ENCODE data around the gene PHF14. TPM values are rescaled to one million over a fixed set of nuclear protein-coding genes. Genes with fewer than 3 reads are reported as not detected.
"Not testable (repeated sequence)": the region's sequence is repeated elsewhere in the genome, so short reads cannot be mapped to it uniquely, and the experiment has no call there.

PHF14 gene
- total and polyA plus RNA-seq, 10 donors, result 18.9 to 59.1 (median 37.7) TPM

- H3K4me1 ChIP-seq, result peaks cover 16 to 36% (median 31%) of the 10 kb centered on the region in 6 donors
- 93 to 97% (median 96%) methylated on average over 5 of the region's 5 CpGs for WGBS, 5 donors
- no peak overlapping the region for H3K4me3 ChIP-seq
- no peak for TF ChIP-seq POLR2AphosphoS5 (IDR thresholded peaks at IDR 0.05)
- TF ChIP-seq CTCF (IDR thresholded peaks at IDR 0.05 in 8 of 11, conservative IDR thresholded peaks at IDR 0.05 in 3 of 11), result no peak
- TF ChIP-seq POLR2A (IDR thresholded peaks at IDR 0.05), result no peak
- intact Hi-C loops (cut with DNase I; ENCODE audit: low total_unique reads), result loop anchor here (5.0 kb wide), 1 partner anchor 35 kb away; no protein-coding TSS in a partner anchor
- H3K9me3 ChIP-seq, result no peaks in the 10 kb centered on the region
- no peak overlapping the region for H3K27ac ChIP-seq
- H3K27me3 ChIP-seq (replicated peaks in 1 of 7), result no peaks in the 10 kb centered on the region
- H3K36me3 ChIP-seq, result peaks cover 0 to 11% (median 0%) of the 10 kb centered on the region in 6 donors
- no peak for DNase-seq
Observed at GRCh38 chr7:10972174-10972573, 1.5 kb upstream of the PHF14 start.

GRCh38 chr7:10973942-10974911, 555 bp downstream of the PHF14 start:
- 0 to 1% (median 1%) methylated on average over 45 to 47 of the region's 47 CpGs for WGBS, 5 donors
- TF ChIP-seq POLR2AphosphoS5 (IDR thresholded peaks at IDR 0.05) (no peak), POLR2A (IDR thresholded peaks at IDR 0.05) (no peak), CTCF (IDR thresholded peaks at IDR 0.05 in 8 of 11, conservative IDR thresholded peaks at IDR 0.05 in 3 of 11) (no peak)
- Histone ChIP-seq H3K9me3 (no peaks in the 10 kb centered on the region), H3K27ac (peak overlapping the region; percentile 70 to 91 (median 88)), H3K27me3 (replicated peaks in 1 of 7) (no peaks in the 10 kb centered on the region), H3K36me3 (peaks cover 0 to 18% (median 0%) of the 10 kb centered on the region in 6 donors), H3K4me1 (peaks cover 16 to 36% (median 31%) of the 10 kb centered on the region in 6 donors), H3K4me3 (peak overlapping the region; percentile 55 to 89 (median 75))
- peak; percentile 89 for DNase-seq
- intact Hi-C loops (cut with DNase I; ENCODE audit: low total_unique reads), result loop anchor here (5.0 kb wide), 1 partner anchor 37 kb away; no protein-coding TSS in a partner anchor

- intact Hi-C loops (cut with DNase I; ENCODE audit: low total_unique reads), result no loop called here
- Histone ChIP-seq H3K27me3 (replicated peaks in 1 of 7) (no peaks in the 10 kb centered on the region), H3K4me1 (peaks cover 16 to 45% (median 31%) of the 10 kb centered on the region in 6 donors), H3K4me3 (no peak overlapping the region), H3K36me3 (peaks cover 0 to 18% (median 0%) of the 10 kb centered on the region in 6 donors), H3K27ac (no peak overlapping the region), H3K9me3 (no peaks in the 10 kb centered on the region)
- WGBS, 5 donors, result 72 to 88% (median 79%) methylated on average over 4 of the region's 4 CpGs
- DNase-seq, result no peak
- TF ChIP-seq POLR2AphosphoS5 (IDR thresholded peaks at IDR 0.05), result no peak
Observed at GRCh38 chr7:10977113-10977512, 3.4 kb downstream of the PHF14 start.

GRCh38 chr7:10981317-10981716, 7.6 kb downstream of the PHF14 start:
- TF ChIP-seq POLR2A (IDR thresholded peaks at IDR 0.05) (no peak), POLR2AphosphoS5 (IDR thresholded peaks at IDR 0.05) (no peak), CTCF (IDR thresholded peaks at IDR 0.05 in 8 of 11, conservative IDR thresholded peaks at IDR 0.05 in 3 of 11) (no peak)
- H3K27ac ChIP-seq, result no peak overlapping the region
- no peaks in the 10 kb centered on the region for H3K9me3 ChIP-seq
- H3K36me3 ChIP-seq, result peaks cover 0 to 38% (median 6%) of the 10 kb centered on the region in 6 donors
- DNase-seq, result no peak
- H3K4me3 ChIP-seq, result no peak overlapping the region
- 86 to 98% (median 89%) methylated on average over 3 of the region's 3 CpGs for WGBS, 5 donors
- H3K27me3 ChIP-seq (replicated peaks in 1 of 7), result no peaks in the 10 kb centered on the region
- H3K4me1 ChIP-seq, result peaks cover 0 to 15% (median 3%) of the 10 kb centered on the region in 6 donors
- intact Hi-C loops (cut with DNase I; ENCODE audit: low total_unique reads), result no loop called here

GRCh38 chr7:10990748-10991147, 17.1 kb downstream of the PHF14 start:
- intact Hi-C loops (cut with DNase I; ENCODE audit: low total_unique reads); H3K27me3 ChIP-seq (replicated peaks in 1 of 7); DNase-seq; H3K4me1 ChIP-seq; H3K4me3 ChIP-seq; H3K27ac ChIP-seq: not testable (repeated sequence)
- H3K36me3 ChIP-seq, result peaks cover 0 to 66% (median 27%) of the 10 kb centered on the region in 6 donors
- 95 to 98% (median 96%) methylated on average over 6 of the region's 6 CpGs for WGBS, 5 donors
- peaks cover 0 to 13% (median 3%) of the 10 kb centered on the region in 8 donors for H3K9me3 ChIP-seq

Data from spleen (tissue), 11 donors.